Dermis microvascular lymphatic vessel endothelial cell (primary cell): ENCODE data around the gene PEPD. TPM values are rescaled to one million over a fixed set of nuclear protein-coding genes. Genes with fewer than 3 reads are reported as not detected.

Experiments
- DNase-seq, 2 donors: peaks; one replicate each; pipeline versions ENCODE4 v3.0.0 to v3.0.0-alpha.2; 2010; ENCODE audit warnings: low read depth in 2 of 2
- total RNA-seq: library from RNA; depleted of rRNA; stranded (reverse); fragments of >200 nt; gene quantifications from 2 replicates; pipeline ENCODE4 v1.2.1, GENCODE V29; 2014

PEPD gene
- total RNA-seq, 1 donor from 2014 or later: 57.6 TPM

DNA sequence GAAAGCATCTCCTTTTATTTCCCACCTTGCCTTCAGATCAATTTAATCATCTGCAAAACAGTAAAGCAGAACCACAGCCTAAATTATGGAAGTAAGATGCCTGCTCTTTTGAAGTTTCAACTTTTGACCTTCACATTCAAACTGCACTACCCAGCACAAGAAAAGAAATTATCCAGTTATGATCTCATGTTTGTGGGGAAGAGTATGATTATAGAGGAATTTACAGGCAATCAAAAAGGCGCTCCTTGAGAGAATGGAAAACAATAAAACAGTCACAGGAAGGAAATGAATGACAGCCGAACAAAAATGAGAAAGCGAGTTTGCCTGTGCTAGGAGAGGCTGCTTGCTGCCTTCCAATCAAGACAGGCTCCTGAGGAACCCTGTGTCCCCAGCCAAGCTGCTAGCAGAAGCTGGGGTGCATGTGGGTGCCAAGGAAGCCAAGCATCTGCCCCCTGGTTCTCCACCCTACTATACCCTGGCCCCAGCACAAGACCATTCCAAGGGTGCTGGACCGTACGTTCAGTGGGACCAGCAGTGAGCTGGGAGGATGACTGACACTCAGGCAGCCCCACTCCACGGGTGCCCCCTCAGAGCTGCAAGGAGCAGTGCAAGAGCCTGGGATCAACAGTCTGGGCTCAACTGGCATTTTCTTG lies 47.8 kb downstream of the PEPD start:
- peak in 1 of 2 donors; percentile 76 for DNase-seq

- peak in 1 of 2 donors; percentile 39 for DNase-seq
Observed at GRCh38 chr19:33472691-33473652, 48.6 kb downstream of the PEPD start.

DNA sequence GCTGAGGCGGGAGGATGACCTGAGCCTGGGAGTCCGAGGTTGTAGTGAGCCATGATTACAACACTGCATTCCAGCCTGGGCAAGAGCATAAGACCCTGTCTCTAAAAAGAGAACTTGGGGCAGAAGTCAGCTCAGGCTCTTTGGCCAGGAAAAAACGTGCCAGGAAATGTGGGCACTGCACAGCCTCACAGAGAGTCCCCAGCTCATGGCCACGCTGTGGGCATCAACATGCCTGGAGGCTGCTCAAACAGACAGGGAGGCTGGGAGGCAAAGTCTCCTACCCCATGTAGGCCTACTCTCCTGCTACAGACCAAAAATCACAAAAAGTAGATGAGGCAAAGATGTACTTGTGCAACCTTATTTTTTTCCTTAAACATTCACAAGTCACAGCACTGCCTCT lies 49.4 kb downstream of the PEPD start:
- DNase-seq: no peak

GRCh38 chr19:33471111-33471996 lies 50.2 kb downstream of the PEPD start:
- DNase-seq: no peak

DNA sequence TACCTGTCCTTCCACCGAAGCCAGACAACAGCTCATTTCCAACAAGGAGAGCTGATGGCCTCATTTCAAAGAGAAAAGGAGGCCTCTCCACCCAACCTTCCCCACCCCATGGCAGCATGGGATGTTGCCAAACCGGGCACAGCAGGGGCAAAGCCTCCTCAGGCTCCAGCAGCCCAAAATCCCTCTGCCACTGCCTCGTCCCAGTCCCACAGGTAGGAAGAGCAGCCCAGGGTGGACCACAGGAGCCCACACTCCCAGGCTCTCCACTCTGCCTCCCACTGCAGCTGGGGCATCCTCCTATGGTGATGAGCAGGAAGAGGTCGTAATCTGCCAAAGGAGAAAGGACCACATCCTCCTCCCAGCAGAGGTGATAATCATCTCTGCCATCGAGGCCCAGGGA lies 50.9 kb downstream of the PEPD start:
- no peak for DNase-seq

DNA sequence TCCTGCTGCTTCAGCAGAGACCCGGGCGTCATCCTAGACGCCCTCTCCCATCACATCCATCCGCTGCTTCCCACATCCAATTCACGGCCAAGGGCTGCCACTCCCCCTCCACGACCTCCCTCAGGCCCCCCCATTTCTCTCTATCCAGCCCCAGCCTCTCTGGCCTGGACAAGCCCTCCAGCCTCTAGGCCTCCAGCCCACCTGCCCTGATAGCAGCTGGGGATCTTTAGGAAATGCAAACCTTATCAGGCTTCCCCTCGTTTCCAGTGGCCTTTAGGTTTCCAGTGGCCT lies 51.6 kb downstream of the PEPD start:
- no peak for DNase-seq

- no peak for DNase-seq
Observed at GRCh38 chr19:33469171-33470039, 52.2 kb downstream of the PEPD start.

- DNase-seq: no peak
Observed at GRCh38 chr19:33468361-33469170, 53.0 kb downstream of the PEPD start.

DNA sequence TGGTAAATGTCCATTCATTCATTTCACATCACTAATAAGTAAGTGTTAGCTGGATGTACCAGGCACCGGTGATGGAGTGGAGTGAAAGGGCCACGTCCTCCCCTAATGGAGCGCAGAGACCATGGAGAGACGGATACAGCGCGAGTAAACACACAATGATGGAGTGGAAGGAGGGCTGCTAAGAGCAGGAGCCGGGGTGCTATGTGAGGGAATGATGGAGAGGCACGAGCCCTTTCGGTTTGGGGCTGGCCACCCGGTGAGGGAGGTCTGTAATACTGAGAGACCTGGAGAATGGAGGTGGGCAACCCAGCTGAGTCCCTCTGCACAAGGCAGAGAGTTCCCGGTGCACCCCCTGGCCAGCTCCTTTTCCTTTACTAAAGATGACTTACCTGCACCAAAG lies 53.7 kb downstream of the PEPD start:
- DNase-seq: no peak

DNA sequence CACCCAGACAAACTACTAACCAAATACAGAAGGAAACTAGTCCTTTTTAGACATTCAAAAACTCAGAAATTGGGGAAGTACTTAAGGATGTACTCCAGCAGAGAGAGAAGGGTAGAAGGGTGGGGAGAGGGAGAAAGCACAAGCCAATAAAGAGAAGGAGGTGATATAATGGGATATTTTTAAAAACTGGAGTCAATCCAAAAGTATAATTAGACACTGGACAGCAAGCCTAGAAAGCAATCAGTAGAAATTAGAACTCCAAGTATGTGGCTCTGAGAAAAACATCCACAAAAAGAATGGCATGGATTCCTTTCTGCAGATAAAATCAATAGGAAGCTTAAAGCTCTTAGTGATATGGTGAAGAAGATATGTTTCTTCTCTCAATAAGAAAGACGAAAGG lies 55.8 kb downstream of the PEPD start:
- no peak for DNase-seq

DNA sequence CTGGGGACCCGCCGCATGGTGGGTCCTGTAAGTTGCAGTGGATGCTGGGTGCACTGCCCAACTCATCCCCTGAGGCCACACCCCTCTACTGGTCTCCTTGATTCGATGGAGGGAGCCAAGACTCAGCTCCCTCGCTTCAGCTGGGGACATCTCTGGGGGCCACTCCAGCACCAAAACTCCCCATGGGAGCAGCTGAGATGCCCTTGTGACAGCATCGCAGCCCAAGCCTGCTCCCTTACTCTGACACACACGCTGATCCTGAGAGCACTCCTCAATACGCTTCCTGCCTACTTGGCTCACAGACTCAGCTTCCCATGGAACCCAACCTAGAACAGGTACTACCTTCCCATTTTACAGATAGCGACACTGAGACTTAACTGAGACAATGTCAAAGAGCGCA lies 56.2 kb downstream of the PEPD start:
- DNase-seq: no peak

GRCh38 chr19:33464733-33465115 lies 56.9 kb downstream of the PEPD start:
- no peak for DNase-seq

GRCh38 chr19:33464010-33464732 lies 57.4 kb downstream of the PEPD start:
- no peak for DNase-seq

- DNase-seq: no peak
Observed at GRCh38 chr19:33463199-33463598, 58.4 kb downstream of the PEPD start.

DNA sequence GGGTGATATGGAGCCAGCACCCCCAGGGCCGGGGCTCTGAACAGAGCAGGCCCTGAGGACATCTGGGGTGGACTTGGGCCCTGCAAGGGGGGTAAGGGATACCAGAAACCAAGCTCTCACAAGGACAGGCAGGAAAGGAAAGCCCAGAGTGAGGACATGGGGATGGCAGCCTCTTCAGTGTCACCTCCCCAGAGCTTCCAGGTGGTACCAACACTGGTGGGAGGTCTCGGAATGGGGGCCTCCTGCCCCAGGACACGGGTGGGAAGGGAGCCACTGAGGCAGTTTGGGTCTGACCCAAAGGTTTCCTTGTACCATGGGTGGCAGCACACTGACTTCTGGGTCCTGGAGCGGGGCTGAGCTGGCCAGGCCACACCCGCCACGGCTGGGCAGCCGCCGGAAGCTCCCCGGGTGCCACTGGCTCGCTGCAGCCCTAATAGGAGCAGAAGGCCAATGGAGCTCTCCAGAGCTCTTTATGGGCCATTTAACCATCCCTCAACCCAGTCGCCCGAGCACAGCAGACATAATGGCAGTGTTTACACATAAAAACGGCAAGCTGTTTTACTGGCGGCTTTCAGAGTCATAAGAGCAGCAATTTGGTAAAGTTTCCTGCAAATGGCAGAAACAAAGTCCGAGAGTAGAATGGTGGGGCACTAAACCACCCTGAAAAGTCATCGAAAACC lies 59.3 kb downstream of the PEPD start:
- DNase-seq: no peak

DNA sequence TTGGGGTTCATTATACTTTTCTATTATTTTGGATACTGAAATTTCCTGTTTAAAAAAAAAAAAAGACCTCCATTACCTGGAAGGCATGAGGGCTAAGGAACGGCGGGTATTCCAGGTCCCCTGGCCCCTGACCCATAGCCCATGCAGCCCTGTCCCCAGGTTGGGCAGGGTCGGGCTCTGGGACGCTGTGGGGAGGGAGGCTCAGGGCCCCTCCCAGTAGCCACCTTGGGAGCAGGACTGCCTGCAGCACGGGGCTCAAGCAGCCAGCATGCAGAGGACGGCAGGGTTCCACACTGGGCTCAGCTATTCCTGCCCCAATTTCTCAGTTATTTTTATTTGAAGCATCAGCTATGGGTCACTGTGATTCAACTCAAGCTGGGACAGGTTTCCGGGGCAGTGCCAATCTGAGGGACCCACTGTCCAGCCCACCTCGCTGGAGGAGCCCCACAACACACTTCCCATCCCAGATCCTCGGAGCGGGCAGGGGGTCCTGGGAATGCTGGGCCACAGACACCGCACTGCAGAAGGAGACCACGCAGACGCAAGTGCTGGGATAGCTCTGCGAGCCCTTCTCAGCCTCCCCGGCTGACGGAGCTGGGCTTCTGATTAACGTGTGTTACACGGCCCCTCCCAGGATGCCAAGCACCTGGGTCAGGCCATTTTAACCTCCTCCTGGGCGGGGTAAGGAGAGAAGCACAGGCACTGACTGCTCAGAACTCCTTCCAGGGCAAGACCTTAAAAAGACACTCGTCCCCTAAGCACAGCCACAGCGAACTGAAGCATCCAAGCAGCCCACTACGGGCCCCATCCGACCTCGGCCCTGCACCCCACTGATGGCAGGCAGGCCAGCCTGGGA lies 60.1 kb downstream of the PEPD start:
- DNase-seq: no peak

- DNase-seq: no peak
Observed at GRCh38 chr19:33460221-33460908, 61.2 kb downstream of the PEPD start.
